ENCODE results near the gene MCM6. TPM values are rescaled to one million over a fixed set of nuclear protein-coding genes. Genes with fewer than 3 reads are reported as not detected.

MCM6 gene
- total and polyA plus RNA-seq, 3 donors from 2014 or later = 24.6 to 32.3 (median 26.7) TPM

DNA sequence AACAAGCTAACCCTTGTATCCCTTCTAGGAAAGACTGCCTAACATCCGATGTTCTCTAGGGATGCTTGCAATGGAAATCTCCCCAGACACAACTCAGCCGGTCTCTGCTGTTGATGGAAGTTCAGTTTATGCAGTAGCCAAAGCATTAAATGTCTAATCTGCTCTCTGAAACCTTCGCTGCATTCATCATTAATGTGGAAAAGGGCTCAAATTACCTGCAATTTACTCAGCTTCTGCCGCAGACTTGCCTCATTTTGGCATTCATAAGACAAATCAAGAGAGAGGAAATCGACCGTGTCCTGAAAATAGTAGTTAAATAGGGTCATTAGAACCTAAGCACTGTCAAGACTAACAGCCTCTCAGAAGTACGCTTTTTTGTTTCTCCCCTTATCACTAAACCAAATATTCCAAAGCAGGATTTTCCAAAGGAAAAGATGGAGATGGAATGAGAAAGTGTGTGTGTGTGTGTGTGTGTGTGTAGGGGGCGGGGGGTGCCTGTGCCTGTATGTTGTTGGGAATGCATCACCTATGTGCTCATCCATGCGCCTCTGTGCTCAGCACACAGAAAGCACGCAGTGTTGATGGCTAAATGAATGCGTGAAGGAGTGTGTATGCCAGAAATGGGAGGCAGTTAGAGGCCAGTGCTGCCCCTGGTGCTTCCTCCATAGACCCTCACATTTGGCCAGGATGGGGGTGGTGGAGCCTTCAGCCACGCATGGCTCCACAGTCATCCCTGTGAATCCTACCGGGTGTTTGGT is 46.7 kb downstream of the MCM6 start:
- no peaks in the 10 kb centered on the region for H3K9me3 ChIP-seq
- intact Hi-C loops (cut with DNase I; ENCODE audit: low total_unique reads) = no loop called here
- no peak for DNase-seq
- no peaks in the 10 kb centered on the region for H3K4me1 ChIP-seq
- H3K27ac ChIP-seq = no peak overlapping the region
- H3K36me3 ChIP-seq (ENCODE audit: low read depth, missing control alignments) = no peaks in the 10 kb centered on the region
- WGBS, 2 donors = 86 to 89% methylated on average over 13 of the region's 13 CpGs
- no peak for TF ChIP-seq POLR2A (IDR thresholded peaks at IDR 0.05)
- TF ChIP-seq, protein P1, sequence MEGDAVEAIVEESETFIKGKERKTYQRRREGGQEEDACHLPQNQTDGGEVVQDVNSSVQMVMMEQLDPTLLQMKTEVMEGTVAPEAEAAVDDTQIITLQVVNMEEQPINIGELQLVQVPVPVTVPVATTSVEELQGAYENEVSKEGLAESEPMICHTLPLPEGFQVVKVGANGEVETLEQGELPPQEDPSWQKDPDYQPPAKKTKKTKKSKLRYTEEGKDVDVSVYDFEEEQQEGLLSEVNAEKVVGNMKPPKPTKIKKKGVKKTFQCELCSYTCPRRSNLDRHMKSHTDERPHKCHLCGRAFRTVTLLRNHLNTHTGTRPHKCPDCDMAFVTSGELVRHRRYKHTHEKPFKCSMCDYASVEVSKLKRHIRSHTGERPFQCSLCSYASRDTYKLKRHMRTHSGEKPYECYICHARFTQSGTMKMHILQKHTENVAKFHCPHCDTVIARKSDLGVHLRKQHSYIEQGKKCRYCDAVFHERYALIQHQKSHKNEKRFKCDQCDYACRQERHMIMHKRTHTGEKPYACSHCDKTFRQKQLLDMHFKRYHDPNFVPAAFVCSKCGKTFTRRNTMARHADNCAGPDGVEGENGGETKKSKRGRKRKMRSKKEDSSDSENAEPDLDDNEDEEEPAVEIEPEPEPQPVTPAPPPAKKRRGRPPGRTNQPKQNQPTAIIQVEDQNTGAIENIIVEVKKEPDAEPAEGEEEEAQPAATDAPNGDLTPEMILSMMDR (IDR thresholded peaks at IDR 0.05) = no peak
- no peaks in the 10 kb centered on the region for H3K27me3 ChIP-seq
- no peak overlapping the region for H3K4me3 ChIP-seq

DNA sequence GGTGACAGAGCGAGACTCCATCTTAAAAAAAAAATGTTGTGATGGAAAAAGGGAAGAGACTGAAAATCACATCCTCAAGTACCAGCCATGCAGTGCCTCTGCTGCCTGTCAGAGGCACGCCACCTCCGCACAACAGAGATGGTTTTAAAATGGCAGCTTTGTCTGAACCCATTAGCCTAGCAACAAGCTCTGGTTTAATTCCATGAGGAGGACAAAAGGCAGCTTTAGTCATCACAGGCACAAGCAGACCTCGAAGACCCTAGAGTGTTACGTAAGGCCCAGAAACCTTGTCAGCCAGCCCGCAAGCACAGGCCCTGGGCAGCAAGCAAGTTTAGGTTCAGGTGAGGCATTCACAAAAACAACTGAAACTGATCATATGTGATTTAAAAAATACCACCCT is 49.7 kb downstream of the MCM6 start:
- no peak for DNase-seq
- H3K27ac ChIP-seq = no peak overlapping the region

DNA sequence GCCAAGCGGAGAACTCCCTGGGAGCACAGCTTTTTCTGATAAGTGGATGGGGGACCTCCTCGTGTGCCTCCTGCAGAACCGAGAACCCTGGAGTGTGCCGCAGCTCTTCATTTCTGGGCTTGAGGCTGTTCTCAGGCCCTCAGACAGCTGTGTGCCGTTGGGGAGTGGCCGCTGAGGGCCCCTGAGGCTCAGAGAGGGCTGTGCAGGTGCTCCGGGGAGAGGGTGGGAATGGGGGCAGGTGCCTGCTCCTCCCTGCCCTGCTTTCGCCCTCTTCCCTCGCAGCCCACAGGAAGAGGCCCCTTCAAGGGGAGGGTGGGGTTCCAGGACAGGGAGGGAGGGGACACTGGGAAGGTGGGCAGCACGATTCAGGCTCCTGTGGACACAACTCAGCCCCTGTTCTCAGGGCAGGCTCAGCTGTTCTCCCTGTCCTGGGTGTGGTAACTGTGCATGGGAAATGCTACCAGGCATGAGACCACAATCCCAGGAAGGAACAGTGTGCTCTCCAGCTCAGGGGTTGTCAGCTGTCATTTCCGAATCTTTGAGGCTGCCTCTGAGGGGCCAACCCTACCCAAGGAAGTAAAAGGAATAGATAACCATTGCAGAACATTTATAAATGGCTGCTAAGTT is 50.6 kb downstream of the MCM6 start:
- no peaks in the 10 kb centered on the region for H3K36me3 ChIP-seq (ENCODE audit: low read depth, missing control alignments)
- no peak overlapping the region for H3K4me3 ChIP-seq
- H3K27me3 ChIP-seq = no peaks in the 10 kb centered on the region
- no peak for DNase-seq
- no peak for TF ChIP-seq POLR2A (IDR thresholded peaks at IDR 0.05)
- TF ChIP-seq, protein P1 (IDR thresholded peaks at IDR 0.05) = no peak
- intact Hi-C loops (cut with DNase I; ENCODE audit: low total_unique reads) = no loop called here
- H3K9me3 ChIP-seq = no peaks in the 10 kb centered on the region
- WGBS, 2 donors = 60 to 63% methylated on average over 1 to 11 of the region's 11 CpGs
- no peaks in the 10 kb centered on the region for H3K4me1 ChIP-seq
- no peak overlapping the region for H3K27ac ChIP-seq

More for the DNA sequence above, 49.7 kb downstream of the MCM6 start:
- no peak for TF ChIP-seq POLR2A (IDR thresholded peaks at IDR 0.05)
- TF ChIP-seq, protein P1 (IDR thresholded peaks at IDR 0.05) = no peak
- Histone ChIP-seq H3K4me1 (no peaks in the 10 kb centered on the region), H3K36me3 (ENCODE audit: low read depth, missing control alignments) (no peaks in the 10 kb centered on the region), H3K4me3 (no peak overlapping the region), H3K9me3 (no peaks in the 10 kb centered on the region), H3K27me3 (no peaks in the 10 kb centered on the region)
- intact Hi-C loops (cut with DNase I; ENCODE audit: low total_unique reads) = no loop called here
- WGBS, 2 donors = 89 to 91% methylated on average over 6 of the region's 6 CpGs

DNA sequence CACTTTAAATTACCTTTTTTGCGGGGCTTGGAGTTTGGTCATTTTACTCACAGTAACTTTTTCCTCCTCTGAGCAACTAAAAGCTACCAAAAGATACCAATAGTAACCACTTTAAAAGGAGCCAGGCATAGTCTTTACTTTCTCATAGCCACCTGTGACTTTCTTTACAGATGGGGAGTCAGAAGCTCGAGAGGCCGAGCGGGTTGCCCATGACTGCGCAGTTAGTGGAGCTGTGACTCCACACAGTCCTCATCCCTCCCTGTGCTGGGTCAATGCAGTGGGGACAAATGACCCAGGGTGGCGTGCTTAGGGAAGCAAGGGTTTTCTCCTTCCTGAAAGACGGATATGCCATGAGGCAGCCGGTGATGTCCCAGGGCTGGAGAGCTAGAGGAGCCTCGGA is 51.1 kb downstream of the MCM6 start:
- Histone ChIP-seq H3K4me3 (no peak overlapping the region), H3K36me3 (ENCODE audit: low read depth, missing control alignments) (no peaks in the 10 kb centered on the region), H3K9me3 (no peaks in the 10 kb centered on the region), H3K4me1 (no peaks in the 10 kb centered on the region), H3K27me3 (no peaks in the 10 kb centered on the region), H3K27ac (no peak overlapping the region)
- intact Hi-C loops (cut with DNase I; ENCODE audit: low total_unique reads) = no loop called here
- 87% methylated on average over 8 to 9 of the region's 9 CpGs for WGBS, 2 donors
- DNase-seq = no peak
- TF ChIP-seq, protein P1 (IDR thresholded peaks at IDR 0.05) = no peak
- TF ChIP-seq POLR2A (IDR thresholded peaks at IDR 0.05) = no peak

Measured in testis (tissue), 3 donors.